GM12801 (cell line): ENCODE data around the gene SLC22A6.

Experiments used
- CTCF ChIP-seq: IDR thresholded peaks from one replicate; pipeline ENCODE4 v1.5.1; 2011; ENCODE audit warnings: control low read depth; ENCODE audit not compliant: insufficient read length; ENCODE audit errors: extremely low read depth

Gene SLC22A6

DNA sequence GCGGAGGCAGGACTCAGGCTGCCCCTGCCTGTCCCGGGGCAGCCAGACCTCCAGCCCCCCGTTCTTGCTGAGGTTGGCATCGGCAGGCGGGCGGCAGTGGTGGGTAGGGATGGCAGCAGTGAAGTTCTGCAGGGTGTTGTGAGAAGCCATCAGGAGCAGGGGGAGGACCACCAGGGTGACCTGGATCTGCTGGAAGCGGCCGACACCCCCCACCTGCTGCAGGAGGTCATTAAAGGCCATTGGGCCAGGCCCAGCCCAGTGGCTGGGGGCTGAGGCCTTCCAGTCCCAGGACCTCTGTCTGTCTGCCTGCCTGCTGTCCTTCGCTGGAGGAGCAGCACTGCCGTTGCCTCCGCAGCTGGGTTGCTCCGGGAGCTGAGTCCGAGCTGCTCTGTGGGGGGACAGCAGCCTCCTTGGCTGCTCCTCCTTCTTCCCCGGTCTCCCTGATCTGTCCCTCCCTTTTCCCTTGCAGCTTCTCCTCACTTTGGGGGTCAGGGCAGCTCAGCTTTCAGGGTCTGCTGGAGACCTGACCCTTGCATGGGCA is at the start of gene SLC22A6:
Gene SLC22A6 (minus strand): TSS at position 517 of the 541 bp plus-strand sequence. CDS start 277 bp downstream, at position 240.
- no peak for TF ChIP-seq CTCF

DNA sequence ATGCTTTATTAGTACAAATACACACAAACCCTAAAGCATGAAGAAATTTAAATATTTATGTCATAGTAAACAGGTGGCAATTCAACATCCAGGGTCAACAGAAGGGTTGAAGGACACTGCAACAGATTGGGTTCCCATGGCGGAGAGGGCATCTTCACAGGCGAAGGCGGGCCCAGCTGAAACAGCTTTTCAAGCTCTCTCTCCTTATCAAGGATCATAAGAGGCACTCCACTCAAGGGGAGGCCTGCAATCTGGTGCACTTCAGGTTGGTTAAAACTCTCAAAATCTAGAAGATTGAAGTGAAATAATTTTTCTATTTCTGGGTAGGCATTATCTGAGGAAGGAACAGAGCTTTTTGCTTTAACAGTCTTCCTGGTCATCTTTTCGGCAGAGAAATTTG is 47.7 kb upstream of the SLC22A6 start:
- TF ChIP-seq CTCF, result no peak

- TF ChIP-seq CTCF, result peak; percentile 79
Measured at GRCh38 chr11:63023841-63024648, 39.3 kb upstream of the SLC22A6 start.

DNA sequence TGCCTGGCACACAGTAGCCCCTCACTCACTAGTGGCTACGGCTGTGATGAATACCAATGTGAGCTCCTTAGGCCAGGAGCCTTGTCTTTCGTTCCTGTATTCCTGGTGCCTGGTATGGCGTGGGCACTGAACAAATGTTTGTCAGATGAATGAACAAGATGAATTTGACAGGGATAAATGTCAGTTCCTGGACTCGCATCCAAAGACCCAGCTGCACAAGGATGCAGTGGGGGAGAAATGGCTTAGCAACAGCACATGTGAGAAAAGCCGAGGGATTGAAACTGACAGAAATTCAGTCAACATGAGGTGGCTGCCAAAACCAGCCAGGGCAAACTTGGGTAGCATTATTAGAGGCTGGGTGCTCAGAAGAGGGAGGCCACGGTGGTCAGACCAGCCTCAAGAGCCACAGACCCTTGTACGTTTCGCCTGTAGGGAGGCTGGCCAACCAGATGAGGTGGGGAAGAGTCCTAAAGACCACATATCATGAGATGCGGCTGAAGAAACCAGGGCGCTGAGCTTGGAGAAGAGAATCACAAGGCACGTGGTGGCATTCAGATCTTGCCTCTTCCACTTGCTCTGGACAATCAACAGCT is 38.6 kb upstream of the SLC22A6 start:
- TF ChIP-seq CTCF, result no peak

DNA sequence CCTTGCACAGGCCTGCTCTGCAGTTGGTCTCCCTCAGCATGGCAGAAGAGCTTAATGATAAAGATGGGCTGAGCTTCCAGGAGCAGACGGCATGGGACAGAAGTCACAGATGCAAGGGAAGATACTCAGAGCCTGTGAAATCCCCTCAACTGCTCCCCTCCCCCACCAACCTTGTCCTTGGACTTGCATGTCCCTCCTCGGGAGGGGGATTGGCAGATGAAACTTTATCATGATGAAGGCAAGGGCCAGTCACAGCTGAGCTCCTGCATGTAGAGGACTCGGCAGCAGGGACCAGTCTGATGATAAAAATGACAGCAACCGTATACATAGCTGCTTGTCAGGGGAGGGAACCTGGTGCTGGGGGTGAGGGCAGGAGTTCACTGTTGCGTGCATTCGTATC is 37.7 kb upstream of the SLC22A6 start:
- no peak for TF ChIP-seq CTCF

DNA sequence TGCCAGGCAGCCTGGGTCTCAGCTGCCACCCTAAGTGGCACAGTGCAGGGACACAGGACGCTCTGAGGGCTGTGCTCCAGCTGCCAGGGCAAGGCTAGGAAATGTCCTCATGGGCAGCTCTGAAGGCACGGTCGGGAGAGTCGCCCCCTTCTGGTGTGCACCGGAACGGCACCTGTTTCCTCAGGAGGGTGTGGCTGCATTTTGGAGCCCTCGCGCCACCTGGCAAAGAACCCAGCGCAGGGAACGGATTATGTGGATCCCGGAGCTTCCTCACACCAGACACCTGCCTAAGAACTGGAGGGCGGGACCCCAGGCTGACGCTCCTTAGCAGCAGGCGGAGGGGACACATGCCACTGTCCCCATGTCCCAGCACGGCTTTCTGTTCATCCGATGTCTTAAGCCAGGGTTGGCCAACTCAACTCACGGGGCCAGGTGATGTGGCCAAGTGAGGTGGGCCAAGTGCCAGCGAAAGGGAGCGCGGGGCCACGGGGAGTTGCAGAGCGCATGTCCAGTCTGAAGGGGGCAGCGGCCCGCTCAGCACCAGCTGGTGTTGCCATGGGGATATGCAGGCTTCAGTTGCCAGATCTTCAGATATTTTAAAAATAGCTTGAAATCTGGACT is 36.0 kb upstream of the SLC22A6 start:
- no peak for TF ChIP-seq CTCF

DNA sequence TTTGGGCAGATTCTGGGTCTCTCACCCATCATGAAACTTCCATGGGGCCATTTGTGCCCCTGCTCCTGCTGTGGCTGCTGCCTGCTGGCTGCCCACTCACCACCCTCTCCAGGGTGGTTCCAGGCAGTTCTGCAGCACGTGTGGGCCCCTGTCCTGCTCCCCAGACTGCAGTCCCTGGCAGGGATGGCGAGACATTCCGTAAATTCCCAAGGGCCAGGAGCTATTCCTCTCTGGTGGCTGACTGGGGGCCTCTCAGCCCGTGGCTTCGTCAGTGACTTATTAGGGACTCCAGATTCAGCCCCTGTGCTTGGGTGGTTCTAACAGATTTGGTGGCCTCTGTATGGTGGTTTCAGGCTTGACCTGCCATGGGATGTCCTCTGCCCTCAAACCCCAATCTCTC is 34.7 kb upstream of the SLC22A6 start:
- no peak for TF ChIP-seq CTCF
